ENCODE data around the gene STX2.
"Not testable (repeated sequence)": the region's sequence is repeated elsewhere in the genome, so short reads cannot be mapped to it uniquely, and the experiment has no call there.

Gene STX2

DNA sequence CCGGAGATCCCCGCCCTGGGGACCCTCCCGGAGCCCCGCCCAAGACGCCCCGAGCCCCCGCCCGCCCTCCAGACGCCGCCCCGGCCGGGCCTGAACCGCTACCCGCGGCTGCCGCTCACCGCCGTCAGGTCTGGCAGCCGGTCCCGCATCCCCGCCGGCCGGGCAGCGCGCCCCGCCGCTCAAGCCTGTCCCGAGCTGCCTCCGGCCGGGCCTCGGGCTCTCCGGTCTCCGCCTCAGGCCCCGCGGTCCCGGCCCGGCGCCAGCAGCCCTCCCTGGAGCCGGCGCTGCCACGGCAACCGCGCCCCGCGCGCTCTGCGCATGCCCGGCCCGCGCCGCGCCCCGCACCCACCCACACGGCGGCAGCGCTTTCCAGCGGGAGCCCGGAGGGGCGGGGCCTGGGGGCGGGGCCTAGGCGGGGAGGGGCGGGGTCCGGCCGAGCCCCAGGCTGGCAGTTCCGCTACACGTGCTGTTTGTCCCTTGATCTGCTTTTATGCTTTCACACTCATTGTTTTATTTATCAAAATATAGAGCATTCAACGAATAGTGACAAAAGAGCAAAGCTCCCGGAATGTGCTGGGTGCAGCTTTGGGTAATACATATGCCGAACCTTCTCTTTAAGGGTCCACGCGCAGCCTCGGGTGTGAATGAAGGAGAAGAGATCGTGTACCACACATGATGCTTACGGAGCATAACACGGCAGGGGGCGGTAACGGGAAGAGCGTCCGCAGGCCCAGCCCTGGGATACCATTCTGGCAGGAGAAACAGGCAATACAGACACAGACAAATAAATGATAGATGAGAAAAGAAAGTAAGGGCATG is at the start of gene STX2:
Gene STX2 (minus strand): TSS at position 300 of the 819 bp plus-strand sequence. CDS start 151 bp downstream, at position 149.
- DNase-seq (ENCODE audit: low spot score): peak; percentile 89

DNA sequence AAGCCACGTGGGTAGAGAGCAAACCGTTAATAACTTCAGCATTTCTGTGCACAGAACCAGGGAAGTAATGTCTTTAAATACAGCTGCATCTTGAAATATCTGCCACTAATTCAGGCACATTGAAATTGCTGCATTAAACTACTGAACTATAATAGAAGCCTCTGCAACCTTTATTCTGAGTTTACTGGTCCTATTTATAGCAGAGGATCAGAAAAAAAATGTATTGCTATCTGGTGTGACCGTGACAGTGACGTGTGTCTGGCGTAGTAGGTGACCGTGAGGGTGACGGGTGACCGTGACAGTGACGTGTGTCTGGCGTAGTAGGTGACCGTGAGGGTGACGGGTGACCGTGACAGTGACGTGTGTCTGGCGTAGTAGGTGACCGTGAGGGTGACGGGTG is 48.1 kb upstream of the STX2 start:
- DNase-seq (ENCODE audit: low spot score): not testable (repeated sequence)

DNA sequence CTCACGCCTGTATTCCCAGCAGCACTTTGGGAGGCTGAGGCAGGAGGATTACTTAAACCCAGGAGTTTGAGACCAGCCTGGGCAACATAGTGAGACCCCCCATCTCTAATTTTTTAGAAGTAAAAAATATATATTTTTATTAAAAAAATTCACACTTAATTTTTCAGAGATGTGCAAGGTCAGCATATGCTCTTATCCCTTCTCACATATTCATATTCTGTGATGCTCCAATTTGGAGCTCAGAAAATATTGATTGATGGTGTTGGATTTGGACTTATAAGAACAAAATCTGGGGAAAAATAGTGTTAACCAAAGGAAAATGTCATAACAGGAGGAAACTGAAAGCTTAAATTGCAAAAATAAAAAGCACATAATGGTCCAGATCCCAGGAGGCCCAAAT is 42.5 kb upstream of the STX2 start:
- DNase-seq (ENCODE audit: low spot score): no peak

DNA sequence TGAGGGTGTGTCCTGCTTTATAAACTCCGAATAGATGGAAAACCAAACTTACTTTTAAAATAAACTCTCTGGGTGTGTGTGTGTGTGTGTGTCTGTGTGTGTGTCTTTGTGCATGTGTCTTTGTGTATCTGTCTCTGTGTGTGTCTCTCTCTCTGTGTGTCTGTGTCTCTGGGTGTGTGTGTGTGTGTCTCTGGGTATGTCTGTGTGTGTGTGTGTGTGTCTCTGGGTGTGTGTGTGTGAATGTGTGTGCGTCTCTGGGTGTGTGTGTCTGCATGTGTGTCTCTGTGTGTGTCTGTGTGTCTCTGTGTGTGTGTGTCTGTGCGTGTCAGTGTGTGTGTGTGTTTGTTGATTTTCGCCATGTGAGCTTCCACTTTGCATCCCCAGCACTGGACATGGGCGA is 42.0 kb upstream of the STX2 start:
- DNase-seq (ENCODE audit: low spot score): no peak

DNA sequence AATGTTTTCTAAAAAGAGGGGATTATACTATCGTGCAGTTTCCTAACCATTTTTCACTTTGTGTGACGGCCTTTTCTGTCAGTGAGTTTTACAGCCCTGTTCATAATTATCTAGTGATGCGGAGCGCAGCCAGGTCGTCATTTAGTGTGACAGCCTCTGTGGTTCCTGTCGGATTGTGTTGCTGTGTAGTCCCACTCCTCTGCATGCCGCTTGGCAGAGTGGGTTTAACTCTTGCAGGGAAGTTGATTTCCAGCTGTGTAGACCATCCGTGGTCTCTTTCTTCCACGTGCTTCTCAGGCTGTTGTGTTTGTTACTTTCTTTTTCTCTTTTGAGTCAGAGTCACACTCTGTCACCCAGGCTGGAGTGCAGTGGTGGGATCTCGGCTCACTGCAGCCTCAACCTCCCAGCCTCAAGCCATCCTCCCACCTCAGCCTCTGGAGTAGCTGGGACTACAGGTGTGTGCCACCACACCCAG is 41.4 kb upstream of the STX2 start:
- DNase-seq (ENCODE audit: low spot score): no peak

DNA sequence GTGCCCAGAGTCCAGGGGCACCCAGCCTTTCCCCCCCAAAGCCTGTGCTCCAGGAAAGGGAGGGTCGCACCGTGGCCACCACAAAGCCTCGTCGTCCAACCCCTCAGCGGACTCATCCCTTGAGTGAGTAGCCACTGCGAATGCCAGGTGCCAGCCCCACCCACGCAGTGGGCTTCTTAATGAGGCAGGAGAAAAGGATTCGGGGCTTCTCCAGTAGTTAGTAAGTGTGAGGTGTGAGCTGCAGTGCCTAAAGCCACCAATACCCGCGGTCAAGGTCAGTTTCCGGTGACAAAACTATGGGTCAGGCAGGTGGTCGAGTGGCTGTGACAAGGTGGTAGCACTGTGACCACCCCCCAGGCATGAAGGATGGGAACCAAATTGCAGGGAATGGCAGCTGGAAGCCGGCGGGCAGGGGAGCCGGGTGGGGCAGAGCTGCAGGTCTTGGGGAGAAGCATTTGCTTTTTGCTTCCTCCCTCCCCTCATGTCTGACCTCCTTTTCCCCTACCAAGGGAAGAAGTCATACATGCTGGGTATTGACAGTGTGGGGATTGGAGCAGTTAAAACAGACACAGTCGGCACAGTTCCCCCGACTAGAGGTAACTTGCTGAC is 40.8 kb upstream of the STX2 start:
- no peak for DNase-seq (ENCODE audit: low spot score)

DNA sequence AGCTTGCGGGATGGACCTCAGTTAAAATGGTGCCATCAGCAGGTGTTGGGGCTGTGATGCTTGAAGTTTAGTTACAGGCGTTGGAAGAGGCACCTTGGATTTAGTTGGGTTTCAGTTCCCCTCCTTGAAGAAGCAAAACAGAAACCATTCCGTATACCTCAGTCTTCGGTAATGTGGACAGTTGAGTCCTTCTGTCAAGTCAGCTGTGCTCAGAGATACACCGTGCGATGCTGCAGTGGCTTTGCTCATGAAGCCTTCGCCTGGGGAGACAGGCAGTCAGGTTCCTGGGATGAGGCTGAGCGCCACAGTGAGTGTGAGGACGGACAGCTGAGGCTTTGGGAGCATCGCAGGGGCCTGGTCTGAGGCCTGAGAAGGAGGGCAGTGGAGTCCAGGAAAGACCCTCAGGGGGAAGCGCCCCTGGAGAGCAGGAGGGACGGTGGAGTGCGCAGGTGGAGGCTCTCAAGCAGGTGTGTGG is 40.2 kb upstream of the STX2 start:
- DNase-seq (ENCODE audit: low spot score): no peak

DNA sequence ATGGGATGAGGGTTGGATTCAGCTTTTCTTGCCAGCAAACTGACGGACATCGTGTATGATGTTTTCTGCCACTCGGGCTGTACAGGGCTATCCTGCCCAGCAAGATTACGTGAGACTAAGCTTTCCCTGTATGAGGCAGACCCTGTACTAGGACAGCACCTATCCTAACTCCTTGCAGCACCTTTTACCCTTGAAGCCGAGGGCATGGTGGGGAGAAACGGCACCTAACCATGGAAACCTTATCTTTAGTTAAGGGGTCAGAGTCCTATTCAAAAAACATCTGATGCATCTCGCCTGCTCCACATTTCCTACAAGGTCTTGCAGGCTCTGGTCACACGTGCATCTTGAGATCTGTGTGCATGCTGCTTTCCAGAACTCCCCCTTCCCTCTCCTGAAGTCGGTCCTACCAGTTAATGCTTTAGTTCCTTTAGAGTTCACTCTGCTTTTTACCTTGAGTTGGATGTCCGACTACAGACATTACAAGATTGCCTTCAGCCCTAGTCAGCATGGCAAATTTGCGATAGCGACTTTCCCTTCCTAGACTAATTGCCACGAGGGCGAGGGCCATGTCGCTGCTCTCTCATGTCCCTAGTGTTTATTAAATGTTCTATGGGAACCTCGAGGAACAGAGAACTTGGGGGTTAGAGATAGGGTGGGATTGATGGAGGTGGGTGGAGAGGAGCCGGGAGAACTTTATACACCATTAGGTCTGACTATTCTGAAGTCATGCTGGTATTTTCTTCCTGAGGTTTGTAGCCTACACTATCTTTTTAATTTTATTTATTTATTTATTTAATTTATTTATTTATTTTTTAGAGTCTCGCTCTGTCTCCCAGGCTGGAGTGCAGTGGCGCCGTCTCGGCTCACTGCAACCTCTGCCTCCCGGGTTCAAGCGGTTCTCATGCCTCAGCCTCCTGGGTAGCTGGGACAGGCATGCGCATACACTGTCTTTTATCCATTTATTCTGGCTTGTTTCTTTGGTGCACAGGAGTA is 39.4 kb upstream of the STX2 start:
- no peak for DNase-seq (ENCODE audit: low spot score)

DNA sequence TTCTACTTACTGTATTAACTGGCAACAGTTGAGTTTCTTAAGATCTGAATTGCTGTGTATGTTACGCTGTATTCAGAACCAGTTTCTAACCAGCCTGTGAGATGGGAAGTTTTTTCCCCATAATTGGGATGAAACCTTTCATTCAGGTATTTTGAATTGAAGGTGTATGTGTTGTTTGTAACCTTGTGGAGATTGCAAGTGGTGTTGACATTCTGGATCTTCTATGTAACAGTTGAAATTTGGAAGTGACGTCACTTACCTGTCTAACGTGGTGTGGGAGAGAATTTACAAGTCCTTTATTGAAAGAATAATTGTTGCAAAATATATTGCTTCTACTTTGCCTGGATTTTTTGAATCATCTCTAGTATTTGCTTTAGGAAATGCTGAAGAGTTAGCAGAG is 38.3 kb upstream of the STX2 start:
- DNase-seq (ENCODE audit: low spot score): no peak

DNA sequence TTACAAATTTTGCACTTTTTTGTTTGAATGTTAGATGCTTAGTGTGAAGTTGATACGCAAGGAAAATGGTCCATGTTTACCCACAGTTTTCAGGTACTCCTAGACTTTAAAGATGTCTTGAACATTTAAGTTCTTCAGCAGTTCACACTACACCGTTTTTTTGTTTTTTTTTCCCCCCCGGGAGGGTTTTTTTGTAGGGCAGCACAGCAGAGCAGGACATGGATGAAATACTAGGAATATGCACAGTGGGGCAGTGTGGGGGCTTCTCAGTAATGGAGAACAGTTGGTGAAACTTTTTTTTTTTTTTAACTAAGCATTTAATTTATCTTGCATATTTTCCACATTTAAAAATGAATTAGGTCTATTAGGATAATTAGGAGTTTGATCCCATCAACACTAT is 37.7 kb upstream of the STX2 start:
- no peak for DNase-seq (ENCODE audit: low spot score)

DNA sequence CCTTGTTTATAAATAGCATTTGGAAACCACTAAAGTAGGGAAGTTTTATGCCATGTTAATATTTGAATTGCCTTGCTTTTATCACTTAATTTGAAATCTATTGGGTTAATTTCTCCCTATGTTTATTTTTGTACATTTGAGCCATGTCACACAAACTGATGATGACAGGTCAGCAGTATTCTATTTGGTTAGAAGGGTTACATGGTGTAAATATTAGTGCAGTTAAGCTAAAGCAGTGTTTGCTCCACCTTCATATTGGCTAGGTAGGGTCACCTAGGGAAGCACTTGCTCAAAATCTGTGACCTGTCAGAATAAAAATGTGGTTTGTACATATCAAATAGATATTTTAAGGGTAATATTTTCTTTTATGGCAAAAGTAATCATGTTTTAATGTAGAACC is 37.2 kb upstream of the STX2 start:
- DNase-seq (ENCODE audit: low spot score): no peak

DNA sequence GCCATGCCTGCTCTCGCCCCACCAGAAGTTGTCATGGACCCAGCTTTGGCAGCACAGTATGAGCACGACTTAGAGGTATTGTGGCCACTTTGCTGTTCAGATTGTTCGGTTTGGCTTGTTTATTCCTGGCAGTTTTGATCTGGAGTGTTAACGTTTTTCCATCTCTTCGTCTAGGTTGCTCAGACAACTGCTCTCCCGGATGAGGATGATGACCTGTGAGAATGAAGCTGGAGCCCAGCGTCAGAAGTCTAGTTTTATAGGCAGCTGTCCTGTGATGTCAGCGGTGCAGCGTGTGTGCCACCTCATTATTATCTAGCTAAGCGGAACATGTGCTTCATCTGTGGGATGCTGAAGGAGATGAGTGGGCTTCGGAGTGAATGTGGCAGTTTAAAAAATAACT is 36.7 kb upstream of the STX2 start:
- DNase-seq (ENCODE audit: low spot score): not testable (repeated sequence)

DNA sequence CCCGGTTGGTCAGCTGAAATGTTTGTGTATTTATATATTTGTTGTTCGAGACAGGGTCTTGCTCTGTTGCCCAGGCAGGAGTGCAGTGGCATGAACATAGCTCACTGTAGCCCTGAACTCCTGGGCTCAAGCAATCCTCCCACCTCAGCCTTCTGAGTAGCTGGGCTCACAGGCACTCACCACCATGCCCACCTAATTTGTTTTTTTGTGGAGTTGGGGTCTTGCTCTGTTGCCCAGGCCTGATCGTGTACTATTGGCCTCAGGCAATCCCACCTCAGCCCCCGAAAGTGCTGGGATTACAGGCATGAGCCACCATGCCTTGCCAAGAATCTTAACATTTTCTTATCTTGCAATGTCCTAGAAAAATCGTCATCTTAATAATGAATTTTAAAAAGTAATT is 36.1 kb upstream of the STX2 start:
- no peak for DNase-seq (ENCODE audit: low spot score)

DNA sequence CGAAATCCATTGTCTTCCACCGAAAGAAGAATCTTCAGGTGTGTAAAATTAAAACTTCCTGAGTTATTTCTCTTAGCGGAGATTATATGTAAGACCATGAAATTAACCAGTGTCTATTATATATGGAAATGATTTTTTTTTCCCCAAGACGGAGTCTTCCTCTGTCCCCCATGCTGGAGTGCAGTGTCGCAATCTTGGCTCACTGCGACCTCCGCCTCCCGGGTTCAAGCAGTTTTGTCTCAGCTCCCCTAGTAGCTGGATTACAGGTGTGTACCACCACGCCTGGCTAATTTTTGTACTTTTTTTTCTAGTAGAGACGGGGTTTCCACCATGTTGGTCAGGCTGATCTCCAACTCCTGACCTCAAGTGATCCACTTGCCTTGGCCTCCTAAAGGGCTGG is 35.6 kb upstream of the STX2 start:
- no peak for DNase-seq (ENCODE audit: low spot score)

DNA sequence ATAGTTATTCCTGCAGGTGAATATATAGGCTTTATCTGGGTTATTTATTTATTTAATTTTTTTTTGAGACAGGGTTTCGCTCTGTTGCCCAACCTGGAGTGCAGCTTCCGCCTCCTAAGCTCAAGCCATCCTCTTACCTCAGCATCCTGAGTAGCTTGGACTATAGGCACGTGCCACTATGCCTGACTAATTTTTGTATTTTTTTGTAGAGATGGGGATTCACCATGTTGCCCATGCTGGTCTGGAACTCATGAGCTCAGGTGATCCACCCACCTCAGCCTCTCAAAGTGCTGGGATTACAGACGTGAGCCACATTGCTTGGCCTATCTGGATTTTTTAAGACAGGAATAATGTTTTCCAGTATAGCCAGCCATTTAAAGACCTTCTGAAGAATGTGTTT is 34.8 kb upstream of the STX2 start:
- DNase-seq (ENCODE audit: low spot score): no peak

DNA sequence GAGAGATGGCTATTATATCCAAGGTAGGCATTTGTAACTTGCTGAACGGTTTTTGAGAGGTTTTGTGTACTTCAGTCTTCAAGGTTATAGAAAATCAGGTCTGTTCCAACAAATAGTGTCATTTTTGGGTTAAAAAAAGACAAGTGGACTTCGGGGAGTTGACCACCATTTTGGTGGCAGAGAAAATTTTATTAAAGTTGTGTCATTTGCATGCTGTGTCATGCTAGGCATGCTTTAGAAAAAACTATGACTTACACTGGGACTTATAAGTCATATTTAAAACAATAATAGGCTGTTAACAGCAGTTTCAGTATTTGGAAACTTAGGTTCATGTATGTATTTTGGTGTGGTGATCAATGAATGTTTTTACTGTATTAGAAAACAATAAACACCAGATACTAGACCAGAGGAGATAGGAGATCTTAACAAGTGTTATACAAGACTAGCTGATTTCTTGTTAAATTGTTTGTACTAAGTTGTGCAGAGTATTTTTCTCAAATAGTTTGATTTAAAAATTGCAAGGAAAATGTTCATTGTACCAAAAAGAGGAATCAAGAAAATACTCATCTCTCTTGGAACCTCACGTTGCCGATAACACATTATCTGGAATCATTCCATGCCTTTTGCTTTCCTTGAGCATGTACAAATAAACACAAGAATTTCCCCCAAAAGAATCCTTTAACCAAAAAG is 34.2 kb upstream of the STX2 start:
- DNase-seq (ENCODE audit: low spot score): no peak

DNA sequence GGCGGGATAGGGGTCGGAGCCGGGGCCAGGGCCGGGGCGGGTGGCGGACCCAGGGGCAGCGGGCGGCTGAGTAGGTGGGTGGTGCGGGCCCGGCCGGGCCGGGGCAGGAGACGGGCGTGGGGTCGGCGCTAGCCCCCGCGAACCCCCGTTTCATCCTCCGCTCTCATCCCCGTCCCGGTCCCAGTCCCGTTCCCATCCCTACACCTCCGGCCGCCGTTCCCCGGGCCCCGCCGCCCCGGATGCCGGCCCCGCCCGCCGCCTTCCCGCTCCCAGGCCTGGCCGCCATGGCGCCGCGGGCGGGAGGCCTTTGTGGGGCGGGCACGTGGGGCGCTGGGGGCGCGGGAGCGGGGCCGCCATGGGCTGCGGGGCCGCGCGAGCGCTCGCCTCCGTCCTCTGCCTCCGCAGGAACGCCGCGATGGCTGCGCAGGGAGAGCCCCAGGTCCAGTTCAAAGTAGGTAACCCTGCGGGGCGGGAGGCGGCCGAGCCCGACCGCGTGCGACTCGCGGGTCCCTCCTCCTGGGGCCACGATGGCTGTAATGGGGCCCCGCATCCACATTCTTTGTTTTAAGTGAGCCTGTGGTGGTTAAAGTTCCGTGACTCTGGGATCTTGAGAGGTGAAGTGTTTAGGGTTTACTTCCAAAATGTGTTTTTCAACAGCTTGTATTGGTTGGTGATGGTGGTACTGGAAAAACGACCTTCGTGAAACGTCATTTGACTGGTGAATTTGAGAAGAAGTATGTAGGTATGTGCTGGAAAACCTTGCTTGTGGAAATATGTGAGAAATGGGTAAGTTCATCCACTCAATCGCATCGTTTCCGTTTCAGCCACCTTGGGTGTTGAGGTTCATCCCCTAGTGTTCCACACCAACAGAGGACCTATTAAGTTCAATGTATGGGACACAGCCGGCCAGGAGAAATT is 33.4 kb upstream of the STX2 start:
- peak; percentile 31 for DNase-seq (ENCODE audit: low spot score)

DNA sequence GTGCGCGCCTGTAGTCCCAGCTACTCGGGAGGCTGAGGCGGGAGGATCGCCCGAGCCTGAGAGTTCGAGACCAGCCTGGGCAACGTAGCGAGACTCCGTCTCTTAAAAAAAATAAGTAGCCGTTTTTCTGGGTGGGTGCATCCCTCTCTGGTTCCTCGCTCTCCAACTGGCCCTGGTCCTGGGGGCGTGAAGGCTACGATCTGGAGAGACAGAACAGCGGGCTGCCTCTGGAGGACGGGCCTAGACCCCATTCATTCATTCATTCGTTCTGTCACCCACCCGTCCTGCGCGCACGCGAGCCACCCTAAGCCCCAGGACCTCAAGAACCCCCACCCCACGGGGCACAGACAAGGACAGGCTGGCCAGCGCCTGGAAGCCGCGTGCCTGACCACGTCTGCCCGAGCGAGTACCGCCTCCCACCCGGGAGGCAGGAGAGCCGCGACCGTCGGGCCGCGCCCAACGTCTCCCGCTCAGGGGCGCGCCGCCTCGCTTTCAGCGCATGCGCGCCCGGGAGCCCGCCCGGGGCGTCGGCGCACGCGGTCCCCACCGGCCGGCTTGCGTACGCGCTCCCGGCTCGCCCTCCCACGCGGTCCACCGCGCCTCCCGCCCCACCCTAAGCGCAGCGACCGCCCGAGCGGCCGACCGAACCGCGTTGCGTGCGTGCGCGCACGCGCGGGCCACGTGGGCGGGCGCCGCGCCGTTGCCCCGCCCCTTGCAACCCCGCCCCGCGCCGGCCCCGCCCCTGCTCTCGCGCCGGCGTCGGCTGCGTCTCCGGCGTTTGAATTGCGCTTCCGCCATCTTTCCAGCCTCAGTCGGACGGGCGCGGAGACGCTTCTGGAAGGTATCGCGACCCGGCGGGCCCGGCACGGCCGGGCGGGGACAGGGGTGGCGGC is 32.5 kb upstream of the STX2 start, which contains the start of gene RAN:
Gene RAN (plus strand): TSS at position 781 of the 893 bp plus-strand sequence. CDS start 528 bp downstream, outside the sequence.
- peak; percentile 94 for DNase-seq (ENCODE audit: low spot score)

All from Ammon's horn (tissue), 1 donor.